ENCODE data around the gene NPTX1.

NPTX1 gene

DNA sequence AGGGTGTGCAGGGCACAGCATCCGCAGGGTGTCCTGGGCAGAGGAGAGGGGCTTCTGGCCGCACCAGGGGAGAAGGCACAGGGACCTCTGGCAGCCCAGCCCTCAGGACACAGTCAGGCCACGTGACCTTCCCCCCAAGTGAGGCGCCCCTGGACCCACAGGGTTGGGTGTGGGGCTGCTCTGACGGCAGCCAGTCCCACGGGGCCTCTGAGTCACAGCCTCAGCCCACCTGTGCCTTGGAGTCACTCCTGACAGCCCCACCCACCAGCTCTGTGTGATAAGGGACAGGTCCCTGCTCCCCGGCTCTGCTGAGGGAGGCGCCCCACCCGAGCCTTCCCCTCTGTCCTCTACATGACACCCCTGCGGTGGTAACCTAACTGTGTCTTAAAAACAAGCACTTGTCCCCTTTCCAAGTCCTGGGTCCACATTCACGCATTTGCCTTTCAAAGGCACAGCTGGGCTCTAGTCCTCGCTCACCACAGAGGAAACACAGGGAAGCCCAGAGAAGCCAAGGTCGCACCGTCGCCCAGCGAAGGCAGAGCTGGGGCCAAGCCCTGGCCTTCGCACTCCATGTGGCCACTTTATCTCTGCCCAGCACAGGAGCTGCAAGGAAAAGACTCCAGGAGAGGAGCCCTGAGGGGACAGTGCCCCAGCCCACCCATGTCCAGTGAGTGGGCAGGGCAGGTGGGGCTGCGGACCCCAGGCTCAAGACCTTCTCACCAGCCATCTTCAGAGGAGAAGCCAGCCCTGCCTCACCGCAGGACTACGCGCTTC, 5.1 kb upstream of the NPTX1 start:
- in situ Hi-C loops (cut with HindIII; ENCODE audit: low sequenced_read_pairs): no loop called here

DNA sequence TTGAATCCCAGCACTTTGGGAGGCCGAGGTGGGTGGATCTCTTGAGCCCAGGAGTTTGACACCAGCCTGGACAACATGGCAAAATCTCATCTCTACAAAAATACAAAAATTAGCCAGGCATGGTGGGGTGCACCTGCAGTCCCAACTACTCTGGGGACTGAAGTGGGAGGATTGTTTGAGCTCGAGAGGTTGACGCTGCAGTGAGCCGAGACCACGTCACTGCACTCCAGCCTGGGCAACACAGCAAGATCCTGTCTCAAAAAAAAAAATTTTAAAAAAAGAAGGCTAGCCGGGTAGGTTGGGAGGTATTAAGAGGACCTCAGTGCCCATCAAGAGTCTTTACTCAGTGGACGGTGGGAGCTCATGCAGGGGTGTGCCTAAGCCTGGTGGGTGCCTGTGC, 3.8 kb upstream of the NPTX1 start:
- in situ Hi-C loops (cut with HindIII; ENCODE audit: low sequenced_read_pairs): no loop called here

DNA sequence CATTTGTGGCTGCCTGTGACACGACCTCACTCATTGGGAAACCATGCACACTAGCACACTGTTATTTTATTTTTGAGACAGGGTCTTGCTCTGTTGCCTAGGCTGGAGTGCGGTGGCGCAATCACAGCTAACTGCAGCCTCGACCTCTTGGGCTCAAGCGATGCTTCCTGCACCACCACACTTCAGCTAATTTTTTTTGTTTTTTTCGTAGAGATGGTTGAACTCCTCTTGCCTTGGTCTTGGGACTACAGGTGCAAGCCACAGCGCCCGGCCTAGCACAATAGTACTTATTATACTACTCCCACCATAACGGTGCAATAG, 2.8 kb upstream of the NPTX1 start:
- in situ Hi-C loops (cut with HindIII; ENCODE audit: low sequenced_read_pairs): no loop called here

DNA sequence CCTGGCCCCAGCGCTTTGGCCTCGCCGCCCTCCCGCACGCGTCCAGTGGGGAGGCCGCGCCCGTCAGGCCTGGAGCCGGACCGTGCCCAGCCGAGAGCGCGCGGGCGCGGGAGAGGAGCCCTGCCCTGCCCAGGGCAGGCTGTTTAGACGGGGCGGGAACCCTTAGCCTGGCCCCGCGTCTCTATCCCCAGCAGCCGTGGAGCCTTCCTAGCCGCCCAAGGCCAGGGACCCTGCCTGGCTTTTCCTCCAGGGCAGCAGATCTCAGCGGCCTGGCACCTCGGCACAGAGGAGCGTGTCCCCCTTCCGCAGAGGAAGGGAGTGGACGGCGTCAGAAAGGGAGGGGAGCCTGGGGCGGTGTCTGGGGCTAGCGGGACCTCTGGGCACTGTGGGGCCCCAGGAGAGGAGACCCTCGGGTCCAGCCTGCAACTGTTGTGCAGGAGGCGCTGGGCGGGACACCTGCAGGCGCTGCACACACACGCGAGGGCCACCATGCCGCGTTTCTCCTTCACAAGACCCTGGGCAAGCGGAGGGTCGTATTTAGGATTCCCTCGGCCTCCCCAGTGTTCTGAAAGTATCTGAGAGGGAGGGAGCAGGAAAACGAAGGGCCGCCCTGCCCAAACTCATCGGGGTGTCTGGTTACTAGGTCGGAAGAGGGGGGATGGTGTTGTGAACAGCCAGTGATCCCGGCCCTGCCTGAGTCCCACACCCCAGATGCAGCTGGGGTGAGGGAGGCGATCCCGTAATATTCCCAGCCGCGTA, 2.3 kb upstream of the NPTX1 start:
- in situ Hi-C loops (cut with HindIII; ENCODE audit: low sequenced_read_pairs): no loop called here

DNA sequence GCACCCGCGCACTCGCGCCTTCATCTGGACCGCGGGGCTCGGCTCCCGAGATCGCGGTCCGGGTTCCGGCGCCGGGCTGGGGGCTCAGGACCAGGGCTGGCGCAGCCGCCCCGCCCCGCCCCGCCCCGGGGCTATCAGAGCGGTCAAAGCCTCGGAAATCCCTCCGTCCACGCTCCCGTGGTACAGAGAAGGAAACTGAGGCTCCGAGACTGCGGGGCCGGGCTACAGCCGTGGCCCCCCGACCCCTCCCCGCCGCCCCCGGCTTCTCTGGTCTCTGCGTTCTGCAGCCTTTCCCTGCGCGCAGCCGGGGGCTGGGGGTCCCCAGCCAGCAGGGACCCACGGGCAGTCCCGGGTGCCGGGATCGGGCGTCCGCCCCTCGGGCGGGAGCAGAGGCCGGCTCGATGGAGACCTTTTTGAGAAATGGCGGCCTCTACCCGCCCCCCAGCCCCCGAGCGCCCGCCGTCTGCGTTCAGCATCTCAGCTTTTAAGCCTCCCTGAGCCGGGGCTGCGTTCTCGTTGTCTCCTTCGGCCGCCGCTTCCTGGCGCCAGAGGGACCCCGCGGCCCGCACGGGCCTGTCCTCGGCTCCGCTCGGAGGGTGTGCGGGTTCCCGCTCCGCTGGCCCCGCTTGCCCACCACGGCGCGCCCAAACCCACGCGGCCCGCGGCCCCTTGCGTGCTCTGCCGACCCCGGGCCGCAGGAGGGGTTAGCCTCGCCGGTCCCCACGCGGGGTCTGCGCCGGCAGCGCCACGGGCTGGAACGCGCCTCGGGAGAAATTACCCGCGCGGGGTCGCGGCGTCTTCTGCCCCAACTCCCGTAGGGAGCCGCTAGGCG, 1.5 kb upstream of the NPTX1 start:
- in situ Hi-C loops (cut with HindIII; ENCODE audit: low sequenced_read_pairs): no loop called here

DNA sequence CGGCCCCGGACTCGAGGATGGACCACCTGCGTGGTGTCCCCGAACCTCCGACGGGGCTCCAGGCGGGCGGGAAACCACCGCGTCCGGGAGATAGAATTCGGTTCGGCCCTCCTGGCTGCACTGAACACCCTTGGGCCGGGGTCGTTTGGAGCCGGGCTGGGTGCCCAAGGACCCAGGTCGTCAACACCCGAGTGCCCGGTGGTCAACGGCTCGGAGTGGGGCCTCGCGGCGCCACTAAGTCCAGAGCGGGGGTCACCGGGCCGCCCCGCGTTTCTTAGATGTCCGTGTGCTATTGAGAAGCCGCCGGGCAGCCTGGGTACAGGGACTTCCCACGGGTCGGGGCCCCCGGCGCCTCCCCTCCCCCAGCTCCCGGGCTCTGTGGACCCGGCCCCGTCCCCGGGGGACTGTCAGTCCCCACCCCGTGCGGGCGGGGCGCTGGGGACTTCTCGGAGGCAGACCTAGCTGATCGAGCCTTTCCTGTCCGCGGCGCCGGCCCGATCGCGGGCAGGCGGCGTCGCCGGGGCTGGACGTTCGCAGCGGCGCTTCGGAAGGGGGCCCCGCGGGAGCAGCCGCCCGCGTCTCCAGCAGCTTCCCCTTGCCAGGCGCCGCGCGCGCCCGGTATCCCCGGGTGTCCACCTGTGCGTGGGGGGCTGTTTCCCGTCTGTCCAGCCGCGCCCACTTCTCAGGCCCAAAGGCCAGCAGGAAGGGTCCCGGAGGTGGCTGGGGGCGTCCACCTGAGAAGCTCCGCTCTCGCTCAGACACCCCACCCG, 655 bp upstream of the NPTX1 start:
- in situ Hi-C loops (cut with HindIII; ENCODE audit: low sequenced_read_pairs): no loop called here

DNA sequence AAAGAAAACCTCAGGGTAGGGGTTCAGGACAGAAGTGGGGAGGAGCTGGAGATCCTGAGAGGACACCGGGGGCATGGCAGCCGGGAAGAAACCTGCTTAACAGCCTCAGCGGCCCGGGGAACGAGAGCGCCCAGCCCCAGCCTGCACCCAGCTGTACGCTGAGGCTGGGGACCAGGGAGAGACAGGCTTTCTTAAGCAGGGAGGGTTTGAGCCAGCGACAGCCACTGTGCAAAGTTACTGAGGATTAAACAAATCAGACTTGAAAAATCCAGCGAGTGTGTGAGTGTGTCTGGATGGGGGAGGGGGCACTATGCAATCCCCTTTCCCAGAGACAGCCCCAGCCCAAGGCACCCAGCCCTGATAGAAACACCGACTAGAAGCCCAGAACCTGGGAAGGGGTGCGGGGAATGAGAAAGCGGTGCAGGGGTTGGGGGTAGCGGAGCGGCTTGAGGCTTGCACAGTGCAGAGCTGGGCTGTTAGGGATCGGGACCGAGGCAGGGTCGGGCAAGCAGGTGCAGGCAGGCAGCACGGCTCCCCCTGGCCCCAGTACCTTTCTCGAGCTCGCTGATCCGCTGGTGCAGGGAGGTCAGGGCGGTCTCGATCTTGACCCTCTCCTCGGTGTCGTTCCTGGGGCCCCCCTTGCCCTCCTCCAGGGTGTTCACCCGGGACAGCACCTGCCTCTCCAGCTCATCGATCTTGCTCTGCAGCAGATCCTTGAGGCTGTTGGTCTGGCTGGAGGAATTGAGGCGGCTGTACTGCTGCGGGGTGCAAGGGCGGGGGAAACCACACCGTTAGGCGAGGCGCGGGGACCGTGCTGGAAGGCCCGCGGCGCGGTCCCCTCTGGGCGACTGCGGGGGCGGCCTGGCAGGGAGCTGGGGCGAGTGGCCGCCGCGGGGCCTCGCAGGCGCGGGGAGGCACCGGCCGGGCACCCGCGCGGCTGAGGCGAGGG, 1.2 kb downstream of the NPTX1 start:
- in situ Hi-C loops (cut with HindIII; ENCODE audit: low sequenced_read_pairs): no loop called here

DNA sequence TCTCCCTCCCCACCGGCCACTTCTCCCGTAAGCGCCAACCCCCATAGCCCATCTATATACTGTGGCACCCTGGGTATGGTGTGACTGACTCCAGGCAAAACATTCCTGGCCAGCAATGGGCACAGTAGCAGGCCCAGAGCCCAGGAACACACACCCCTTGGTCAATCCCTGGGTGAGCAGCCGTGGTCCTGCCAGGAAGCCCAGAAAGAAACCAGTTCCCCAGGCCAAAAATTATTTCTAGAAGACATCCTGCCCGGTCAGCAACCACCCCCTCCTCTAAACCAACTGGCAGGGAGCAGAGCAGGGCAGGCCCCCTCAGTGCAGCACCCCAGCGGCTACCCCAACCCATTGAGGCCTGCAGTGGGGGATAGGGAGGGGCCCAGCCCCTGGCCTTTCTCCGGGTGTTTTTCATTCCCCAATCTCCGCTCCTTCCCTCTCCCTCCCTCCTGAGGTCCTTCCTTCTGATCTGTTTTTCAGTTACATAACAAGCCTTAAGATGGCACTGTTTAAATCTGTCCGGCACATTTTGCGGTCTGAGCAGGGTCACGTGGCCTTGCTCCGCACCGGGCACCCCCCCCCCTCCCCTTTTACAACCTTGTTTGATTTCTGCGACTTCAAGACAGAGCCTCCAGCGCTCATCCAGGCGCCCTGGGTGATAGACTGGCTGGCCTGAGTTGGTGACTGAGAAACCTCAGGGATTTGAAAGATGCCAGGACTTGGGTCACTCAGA, 2.0 kb downstream of the NPTX1 start:
- in situ Hi-C loops (cut with HindIII; ENCODE audit: low sequenced_read_pairs): no loop called here

DNA sequence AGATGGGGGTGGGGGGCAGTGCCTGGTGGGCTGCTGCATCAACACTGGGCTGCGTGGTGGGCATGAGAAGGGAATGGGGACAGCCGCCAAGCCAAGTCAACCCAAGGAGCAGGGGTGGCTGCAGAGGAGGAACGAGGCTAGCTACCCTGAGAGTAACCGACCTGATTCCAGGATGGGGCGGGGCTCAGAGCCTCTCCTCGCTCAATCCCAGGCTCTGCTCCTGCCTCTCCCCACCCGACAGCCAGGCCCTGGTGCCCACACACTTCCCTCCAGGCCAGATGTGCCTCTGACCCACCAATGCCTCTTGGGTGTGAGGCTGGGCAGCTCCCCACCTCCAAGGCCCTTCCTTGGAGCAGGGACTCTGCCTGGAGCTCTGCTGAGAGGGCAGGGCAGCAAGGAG, 2.7 kb downstream of the NPTX1 start:
- in situ Hi-C loops (cut with HindIII; ENCODE audit: low sequenced_read_pairs): no loop called here

DNA sequence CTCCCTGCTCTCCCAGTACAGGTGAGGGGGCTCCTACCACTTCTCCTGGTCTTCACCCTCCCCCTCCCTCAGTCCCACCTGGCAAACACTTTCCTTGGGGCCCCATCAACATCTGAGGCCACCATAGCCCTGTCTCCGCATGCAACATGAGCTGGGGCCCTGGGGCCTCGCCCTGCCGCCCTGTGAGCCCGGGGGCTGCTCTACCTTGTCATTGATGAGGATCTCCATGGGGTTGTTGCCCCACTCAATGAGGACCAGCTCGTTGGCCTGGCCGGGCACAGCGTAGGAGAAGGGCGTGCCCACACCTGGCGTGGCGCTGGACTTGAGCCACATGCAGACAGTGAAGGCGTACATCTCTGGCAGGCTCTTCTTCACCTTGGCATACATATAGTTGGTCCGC, 3.4 kb downstream of the NPTX1 start:
- in situ Hi-C loops (cut with HindIII; ENCODE audit: low sequenced_read_pairs): no loop called here

DNA sequence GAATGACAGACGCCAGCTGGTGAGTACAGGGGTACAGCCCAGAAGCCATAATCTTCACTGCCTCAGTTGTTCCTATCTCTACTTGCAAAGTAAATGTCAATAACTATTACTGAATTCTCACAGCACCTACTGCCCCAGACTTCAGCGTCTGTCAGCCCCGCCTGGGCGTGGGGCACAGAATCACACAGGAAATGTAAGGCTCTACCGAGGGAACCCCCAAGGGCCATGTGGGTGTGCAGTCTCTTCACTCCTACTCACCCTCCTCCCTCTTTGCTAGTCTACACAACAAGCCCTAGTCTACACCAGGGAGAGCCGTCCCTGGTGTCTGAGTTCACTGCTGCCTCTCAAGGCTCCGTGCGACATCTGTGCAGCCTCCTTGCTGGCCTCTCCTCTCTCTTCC, 4.5 kb downstream of the NPTX1 start:
- in situ Hi-C loops (cut with HindIII; ENCODE audit: low sequenced_read_pairs): no loop called here

DNA sequence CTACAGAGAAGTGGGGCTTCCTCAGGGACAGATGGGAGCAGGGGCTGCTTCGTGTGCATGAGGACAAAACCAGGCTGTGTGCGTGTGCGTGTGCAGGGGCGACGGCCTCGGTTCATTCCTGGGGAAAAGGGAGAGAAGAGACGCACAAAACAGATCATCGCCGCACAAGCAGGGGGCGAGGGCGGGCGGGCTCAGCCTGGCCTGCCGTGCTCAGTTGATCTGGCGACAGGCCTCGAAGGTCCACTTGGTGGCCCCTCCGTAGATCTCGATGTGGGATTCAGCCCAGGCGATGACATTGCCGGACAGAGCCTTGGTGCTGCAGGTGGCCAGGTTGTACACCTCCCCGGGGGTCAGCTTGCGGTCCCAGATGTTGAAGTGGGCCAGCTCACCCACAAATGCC, 5.8 kb downstream of the NPTX1 start:
- in situ Hi-C loops (cut with HindIII; ENCODE audit: low sequenced_read_pairs): no loop called here

DNA sequence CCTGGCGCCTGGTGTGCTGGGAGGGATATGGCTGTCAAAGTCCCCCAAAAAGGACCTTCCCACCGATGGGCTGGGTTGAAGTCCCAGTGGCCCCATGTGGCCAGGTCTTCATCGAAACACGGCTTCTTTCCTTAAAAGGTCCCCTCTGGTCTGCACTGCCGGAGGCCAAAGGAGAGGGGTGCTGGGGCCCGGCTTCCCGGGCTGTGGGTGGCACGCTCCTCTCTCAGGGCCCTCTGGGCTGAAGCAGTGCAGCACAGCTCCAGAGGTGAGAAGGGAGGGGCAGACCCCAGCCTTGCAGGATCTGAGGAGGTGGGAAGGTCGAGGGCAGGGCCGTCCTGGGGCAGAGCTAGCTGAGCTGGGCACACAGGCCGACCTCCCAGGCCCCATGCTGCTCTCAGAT, 6.7 kb downstream of the NPTX1 start:
- in situ Hi-C loops (cut with HindIII; ENCODE audit: low sequenced_read_pairs): no loop called here

DNA sequence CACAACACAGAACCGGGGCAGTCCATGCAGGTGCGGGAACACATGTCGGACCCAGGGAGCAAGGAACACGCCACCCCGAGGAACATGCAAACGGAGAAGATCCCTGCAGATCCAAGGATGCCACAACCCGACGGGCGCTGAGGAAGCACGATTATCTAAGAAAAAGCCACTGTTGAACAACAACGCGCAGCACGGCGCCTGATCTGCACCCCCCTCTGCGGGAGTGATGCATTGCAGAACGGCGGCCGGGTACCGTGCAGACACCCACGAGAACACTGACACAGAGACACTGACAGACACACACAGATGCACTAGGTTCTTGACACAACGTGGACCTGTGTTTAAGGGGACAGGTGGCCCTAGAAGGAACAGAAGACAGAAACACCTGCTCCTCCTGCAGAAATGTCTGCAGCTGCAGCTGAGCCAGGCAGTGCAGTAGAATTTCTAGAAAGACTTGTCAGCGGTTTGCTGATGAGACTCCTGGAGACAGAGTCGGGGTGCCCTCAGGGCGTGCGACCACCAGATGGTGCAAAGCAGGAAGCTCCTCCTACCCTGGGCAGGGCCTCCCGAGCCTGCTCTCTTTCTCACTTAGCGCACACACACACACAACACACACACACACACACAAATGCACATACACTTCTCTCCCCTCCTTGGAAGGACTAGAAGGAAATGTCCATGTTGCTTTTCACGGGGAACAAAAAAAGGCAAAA, 7.5 kb downstream of the NPTX1 start:
- in situ Hi-C loops (cut with HindIII; ENCODE audit: low sequenced_read_pairs): no loop called here

DNA sequence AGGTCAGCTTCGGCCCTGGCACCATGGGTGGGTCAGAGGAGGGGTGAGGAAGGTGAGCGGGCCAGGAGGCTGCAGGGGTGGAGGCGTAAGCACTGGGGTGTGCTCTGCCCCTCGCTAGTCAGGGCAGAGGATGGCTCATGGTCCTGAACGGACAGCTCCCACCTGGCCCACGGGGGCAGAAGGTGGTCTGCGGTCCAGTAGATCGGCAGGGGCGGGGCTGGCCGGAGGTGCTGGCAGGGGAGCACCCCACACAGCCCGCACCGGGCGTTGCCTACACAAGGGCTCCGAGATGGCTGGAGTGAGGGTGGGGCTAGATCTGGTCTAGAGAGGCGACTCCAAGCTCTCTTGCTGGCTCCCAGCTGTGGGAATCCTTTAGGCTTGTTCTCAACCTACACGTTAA, 8.2 kb downstream of the NPTX1 start:
- in situ Hi-C loops (cut with HindIII; ENCODE audit: low sequenced_read_pairs): no loop called here

DNA sequence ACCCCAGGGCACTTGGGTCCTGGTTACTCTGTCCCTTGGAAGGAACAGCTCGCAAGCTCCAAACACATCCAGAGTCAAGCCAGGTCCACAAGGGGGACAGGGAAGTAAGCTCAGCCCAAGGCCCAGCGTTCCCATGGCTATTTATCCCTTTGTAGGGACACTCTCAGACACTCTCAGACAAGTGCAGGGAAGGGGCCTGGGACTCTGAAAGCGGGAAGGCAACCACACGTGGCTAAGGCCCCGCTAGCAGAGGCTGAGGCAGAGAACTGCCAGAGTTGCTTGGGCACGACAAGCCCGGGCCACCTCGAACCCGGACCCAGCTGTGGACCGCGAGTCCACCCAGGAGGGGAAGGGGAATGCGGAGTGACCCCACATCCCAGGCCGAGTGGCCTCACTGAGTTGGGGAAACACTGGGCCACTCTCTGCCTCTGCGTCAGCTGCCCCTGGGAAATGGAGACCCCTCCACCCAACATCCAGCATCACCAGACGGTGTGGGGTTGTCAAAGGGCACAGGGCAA, 10.2 kb downstream of the NPTX1 start:
- in situ Hi-C loops (cut with HindIII; ENCODE audit: low sequenced_read_pairs): no loop called here

DNA sequence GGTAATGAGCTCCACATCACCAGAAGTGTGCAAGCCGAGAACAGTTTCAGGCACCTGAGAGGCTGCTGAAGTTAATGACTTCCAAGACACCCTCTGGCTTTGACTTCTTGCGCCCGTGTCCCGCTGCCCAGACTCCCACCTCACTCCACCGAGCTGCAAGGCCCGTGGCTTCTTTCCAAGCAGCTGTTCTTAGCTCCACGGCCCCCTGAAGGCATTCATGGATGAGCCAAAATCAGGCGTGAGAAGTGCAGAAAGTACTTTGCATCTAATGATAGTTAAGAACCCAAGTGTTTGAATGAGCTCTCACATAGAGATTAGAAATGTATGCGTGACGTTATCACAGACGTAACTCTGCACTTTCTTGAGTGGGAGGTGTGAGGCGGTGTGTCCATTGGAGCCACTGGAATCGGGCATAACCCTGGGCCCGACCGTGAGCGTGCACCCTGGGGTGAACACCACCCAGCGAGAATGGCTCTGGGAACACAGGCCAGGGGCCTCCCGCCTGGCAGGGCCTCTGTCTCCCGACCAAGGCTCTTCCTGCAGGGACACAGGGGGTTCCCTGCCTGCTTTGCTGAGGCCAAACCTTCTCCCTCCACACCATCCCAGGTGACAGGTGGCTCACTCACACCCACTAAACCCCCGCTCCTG, 11.0 kb downstream of the NPTX1 start:
- in situ Hi-C loops (cut with HindIII; ENCODE audit: low sequenced_read_pairs): no loop called here

DNA sequence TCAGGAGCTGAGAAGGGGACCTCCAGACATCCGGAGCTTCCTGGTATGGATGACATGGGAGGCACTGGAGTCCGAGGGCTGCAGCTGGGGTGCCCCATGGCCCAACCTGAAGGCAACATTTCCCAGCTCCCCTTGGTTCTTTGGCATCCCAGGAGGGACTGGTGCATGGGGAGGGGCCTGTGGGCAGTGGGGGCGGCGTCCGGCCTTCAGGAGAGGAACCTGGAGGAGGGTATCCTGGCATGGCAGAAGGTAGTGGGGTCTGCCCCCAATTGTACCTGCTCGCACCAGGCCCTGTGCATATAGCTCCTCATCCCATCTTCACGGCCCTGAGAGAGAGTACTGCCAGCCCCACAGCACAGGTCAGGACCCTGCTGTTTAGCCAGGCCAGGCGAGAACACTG, 11.9 kb downstream of the NPTX1 start:
- in situ Hi-C loops (cut with HindIII; ENCODE audit: low sequenced_read_pairs): no loop called here
